Measurements from ENCODE around the gene GDAP1L1.
"Not testable (repeated sequence)": the region's sequence is repeated elsewhere in the genome, so short reads cannot be mapped to it uniquely, and the experiment has no call there.

The GDAP1L1 gene

DNA sequence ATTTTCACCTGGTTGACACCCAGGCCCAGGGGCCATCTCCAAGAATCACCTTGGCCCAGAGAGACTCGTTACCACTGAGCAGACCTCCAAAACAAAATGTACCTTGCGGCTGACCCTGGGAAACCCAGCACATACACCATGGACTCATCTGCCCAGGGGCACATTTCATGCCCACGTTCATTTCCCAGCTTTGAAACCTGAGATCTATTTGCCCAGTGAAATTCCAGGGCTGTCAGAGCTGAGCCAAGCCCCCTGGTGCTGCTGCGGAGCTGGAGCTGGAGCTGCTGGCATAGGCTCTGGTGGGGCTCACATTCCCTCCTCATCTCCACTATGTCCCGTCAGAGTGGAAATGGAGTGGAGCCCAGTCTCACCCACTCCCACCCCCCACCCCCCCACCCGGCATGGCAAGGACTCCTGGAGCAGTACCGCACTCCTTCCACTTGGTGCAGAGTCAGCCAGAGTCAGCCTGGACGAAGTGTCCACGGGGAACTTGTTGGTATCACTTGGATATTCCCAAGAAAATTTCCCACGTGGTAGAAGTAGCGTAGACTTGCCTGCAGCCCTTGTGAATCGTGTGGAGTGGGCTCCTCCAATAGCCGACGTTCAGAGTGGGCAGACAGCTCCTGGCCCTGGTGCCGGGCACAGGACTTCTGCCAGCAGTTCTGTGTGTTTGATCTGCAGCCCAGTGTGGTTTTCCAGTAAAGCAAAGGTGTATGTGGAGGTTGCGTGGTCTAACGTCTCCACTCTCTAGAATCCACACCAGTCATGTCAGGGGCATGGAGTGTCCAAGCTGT is 18.4 kb upstream of the GDAP1L1 start:
- DNase-seq (ENCODE audit: insufficient read length, low spot score) (no peak), FAIRE-seq (no peak)
- TF ChIP-seq, protein P1, sequence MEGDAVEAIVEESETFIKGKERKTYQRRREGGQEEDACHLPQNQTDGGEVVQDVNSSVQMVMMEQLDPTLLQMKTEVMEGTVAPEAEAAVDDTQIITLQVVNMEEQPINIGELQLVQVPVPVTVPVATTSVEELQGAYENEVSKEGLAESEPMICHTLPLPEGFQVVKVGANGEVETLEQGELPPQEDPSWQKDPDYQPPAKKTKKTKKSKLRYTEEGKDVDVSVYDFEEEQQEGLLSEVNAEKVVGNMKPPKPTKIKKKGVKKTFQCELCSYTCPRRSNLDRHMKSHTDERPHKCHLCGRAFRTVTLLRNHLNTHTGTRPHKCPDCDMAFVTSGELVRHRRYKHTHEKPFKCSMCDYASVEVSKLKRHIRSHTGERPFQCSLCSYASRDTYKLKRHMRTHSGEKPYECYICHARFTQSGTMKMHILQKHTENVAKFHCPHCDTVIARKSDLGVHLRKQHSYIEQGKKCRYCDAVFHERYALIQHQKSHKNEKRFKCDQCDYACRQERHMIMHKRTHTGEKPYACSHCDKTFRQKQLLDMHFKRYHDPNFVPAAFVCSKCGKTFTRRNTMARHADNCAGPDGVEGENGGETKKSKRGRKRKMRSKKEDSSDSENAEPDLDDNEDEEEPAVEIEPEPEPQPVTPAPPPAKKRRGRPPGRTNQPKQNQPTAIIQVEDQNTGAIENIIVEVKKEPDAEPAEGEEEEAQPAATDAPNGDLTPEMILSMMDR (IDR thresholded peaks at IDR 0.05; ENCODE audit: insufficient read depth, missing control alignments), result no peak

DNA sequence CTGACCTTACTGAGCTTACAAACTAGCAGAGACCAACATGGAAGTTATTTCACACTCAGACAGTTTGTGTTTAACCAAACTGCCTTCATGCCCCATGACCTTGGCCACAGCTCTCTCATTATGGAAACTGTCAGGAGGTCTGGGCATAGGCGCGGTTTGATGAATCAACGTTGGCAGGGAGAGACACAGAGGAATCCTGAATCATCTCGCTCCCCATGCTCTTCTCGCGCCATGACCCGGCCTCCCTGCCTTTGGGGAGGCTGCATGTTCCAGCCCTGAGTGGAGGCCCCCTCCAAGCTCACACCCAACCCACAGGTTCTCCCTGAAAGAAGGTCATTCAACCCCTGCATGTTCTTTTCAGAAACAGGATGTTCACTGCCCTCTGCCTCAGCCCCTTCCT is 15.9 kb upstream of the GDAP1L1 start:
- TF ChIP-seq, protein P1 (IDR thresholded peaks at IDR 0.05; ENCODE audit: insufficient read depth, missing control alignments), result no peak
- no peak for DNase-seq (ENCODE audit: insufficient read length, low spot score)
- FAIRE-seq, result no peak

DNA sequence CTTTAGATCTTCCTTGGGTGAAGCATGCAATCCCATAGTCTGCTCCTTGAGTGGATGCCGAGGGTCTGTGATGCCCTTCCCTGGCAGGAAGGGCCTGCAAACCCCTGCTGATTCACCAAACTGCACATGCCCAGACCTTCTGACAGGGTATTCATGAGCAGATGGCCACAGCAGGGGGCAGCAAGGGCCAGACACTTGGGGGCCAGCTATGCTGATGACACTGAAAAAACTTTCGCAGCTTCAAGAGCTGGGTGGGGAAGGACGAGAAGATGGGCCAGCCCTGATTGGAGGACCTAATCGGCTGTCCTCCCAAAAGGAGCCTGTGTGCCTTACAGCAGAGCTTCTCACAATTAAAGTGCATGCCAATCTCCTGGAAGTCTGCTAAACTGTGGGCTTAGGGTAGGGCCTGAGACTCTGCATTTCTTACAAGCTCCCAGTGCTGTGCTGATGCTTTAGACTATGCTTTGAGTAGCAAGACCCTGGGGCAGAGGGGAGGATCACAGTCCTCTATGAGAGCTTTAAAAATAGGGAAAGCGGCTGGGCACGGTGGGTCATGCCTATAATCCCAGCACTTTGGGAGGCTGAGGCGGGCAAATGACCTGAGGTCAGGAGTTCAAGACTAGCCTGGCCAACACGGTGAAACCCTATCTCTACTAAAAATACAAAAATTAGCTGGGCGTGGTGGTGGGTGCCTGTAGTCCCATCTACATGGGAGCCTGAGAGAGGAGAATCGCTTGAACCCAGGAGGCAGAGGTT is 15.2 kb upstream of the GDAP1L1 start:
- FAIRE-seq, result no peak
- no peak for DNase-seq (ENCODE audit: insufficient read length, low spot score)
- TF ChIP-seq, protein P1 (IDR thresholded peaks at IDR 0.05; ENCODE audit: insufficient read depth, missing control alignments), result no peak

DNA sequence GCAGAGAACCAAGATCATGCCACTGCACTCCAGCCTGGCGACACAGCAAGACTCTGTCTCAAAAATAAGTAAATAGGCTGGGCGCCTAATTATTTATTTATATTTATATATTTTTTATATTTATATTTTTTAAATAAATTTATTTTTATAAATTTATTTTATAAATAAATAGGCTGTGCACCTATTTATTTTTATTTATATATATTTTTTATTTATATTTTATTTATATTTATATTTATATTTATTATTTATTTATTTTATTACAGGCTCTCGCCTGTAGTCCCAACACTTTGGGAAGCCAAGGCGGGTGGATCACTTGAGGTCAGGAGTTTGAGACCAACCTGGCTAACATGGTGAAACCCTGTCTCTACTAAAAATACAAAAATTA is 14.6 kb upstream of the GDAP1L1 start:
- DNase-seq (ENCODE audit: insufficient read length, low spot score), result not testable (repeated sequence)

DNA sequence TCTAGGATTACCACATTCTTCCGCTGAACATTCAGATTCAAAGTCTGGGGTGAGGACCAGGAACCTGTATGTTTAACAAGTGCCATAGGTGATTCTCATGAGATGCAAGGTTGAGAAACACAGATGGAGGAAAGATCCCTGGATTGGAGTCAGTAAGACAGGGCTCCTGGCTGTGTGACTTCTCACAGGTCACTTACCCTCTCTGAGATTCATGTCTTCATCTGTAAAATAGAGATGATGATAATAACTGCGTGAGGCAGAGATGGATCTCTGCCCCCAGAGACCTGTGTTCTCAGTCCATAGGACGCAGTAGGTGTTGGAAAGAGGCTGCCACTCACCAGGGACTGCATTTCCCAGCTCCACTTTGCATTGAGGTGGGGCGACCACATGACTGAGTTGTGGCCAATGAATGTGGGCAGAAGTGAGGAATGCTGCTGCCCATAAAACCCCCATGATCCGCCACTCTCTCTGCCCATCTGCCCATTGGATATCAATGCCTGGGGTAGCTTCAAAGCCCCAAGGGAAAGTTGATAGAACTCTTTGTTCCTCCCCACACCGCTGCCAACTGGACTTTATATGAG is 13.6 kb upstream of the GDAP1L1 start:
- TF ChIP-seq, protein P1 (IDR thresholded peaks at IDR 0.05; ENCODE audit: insufficient read depth, missing control alignments), result no peak
- no peak for DNase-seq (ENCODE audit: insufficient read length, low spot score)
- FAIRE-seq, result no peak

More for the DNA sequence above, 14.6 kb upstream of the GDAP1L1 start:
- not testable (repeated sequence) for FAIRE-seq

DNA sequence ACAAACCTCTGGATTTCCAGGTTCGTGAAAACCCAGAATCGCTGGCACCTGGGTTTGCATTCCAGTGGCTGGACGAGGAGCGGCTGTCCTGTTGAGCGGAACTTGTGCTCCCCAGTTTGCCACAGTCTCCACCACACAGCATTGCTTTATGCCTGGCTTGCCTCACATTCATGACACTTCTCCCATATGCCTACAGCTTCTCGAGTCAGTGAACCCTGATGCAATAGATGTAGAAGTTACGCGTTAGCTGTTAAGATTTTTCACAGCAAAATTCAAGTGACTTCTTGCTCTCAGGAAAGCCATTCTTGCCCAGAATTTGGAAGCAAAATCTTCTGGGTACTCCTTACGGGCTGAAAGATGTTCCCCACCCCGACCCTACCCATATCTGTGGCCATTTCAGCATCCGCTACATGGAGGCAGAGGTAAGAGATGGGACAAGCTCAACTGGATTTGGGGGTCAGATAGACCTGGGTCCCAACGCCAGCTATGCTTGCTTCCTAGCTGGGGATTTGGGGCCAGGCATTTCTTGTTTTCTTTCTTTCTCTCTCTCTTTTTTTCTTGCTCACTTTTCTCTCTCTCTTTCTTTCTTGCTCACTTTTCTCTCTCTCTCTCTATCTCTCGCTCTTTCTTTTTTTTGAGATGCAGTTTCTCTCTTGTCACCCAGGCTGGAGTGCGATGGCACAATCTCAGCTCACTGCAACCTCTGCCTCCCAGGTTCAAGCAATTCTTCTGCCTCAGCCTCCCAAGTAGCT is 12.4 kb upstream of the GDAP1L1 start:
- TF ChIP-seq, protein P1 (IDR thresholded peaks at IDR 0.05; ENCODE audit: insufficient read depth, missing control alignments), result no peak
- DNase-seq (ENCODE audit: insufficient read length, low spot score), result no peak
- no peak for FAIRE-seq

DNA sequence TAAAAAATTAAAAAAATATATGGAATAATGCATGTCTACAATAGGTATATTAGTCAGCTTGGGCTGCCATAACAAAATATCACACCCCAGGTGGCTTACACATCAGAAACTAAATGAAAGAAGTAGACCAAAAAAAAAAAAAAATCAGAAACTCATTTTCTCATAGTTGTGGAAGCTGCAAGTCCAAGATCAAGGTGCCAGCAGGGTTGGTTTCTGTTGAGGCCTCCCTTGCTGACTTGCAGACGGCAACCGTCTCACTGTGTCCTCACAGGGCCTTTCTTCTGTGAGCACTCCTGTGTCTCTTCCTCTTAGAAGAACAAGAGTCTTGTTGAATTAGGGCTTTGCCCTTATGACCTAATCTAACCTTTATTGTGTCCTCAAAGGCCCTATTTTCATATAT is 11.4 kb upstream of the GDAP1L1 start:
- DNase-seq (ENCODE audit: insufficient read length, low spot score), result no peak
- no peak for FAIRE-seq
- TF ChIP-seq, protein P1 (IDR thresholded peaks at IDR 0.05; ENCODE audit: insufficient read depth, missing control alignments), result no peak

DNA sequence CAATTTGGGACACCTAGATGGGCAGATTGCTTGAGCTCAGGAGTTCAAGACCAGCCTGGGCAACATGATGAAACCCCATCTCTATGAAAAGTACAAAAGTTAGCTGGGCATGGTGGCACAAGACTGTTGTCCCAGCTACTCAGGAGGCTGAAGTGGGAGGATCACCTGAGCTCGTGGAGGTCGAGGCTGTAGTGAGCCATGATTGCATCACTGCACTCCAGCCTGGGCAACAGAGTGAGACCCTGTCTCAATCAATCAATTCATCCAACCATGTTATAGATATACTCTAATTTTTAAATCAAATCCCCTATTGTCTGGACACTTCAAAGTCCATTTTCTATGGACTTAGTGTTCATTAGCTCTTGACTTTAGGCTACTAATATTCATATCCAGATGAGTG is 10.3 kb upstream of the GDAP1L1 start:
- not testable (repeated sequence) for FAIRE-seq

More for the DNA sequence above, 10.3 kb upstream of the GDAP1L1 start:
- DNase-seq (ENCODE audit: insufficient read length, low spot score), result not testable (repeated sequence)
